HCT116 (cell line): Measurements from ENCODE around the gene PIK3CD. TPM values are rescaled to one million over a fixed set of nuclear protein-coding genes. Genes with fewer than 3 reads are reported as not detected.

ENCODE experiments used
- ATAC-seq: fragments of 200-7000 bp; cut with Tn5 transposase; 2 replicates; pipeline ENCODE4 v1.9.1; 2020; ENCODE audit warnings: mild to moderate bottlenecking, moderate library complexity
- BruUV-seq: library from RNA; stranded (reverse); fragments of 400-500 nt; replicated peaks from 2 replicates; lab custom pipeline; 2021; lab: Mats Ljungman, UMichigan
- CTCF ChIA-PET: fragments of 300-600 bp; sonication (Branson Sonifier 250); formaldehyde crosslinking; loops from one replicate; lab custom pipeline; 2021; ENCODE audit warnings: antibody characterized with exemption; lab: Charles Lee
- POLR2A ChIA-PET: fragments of 300-600, 350-600 bp; sonication (Branson Sonifier 250); formaldehyde crosslinking; loops from one replicate; lab custom pipeline; 2021; ENCODE audit warnings: antibody characterized with exemption; lab: Charles Lee
- RAD21 ChIA-PET, 2 experiments: fragments of 300-600 bp; sonication (Branson Sonifier 250); formaldehyde crosslinking; loops; one replicate each; lab custom pipeline; 2023; ENCODE audit warnings: low total read pairs in 2 of 2; ENCODE audit not compliant: uncharacterized antibody in 2 of 2, unreplicated experiment in 2 of 2, low non-redundant PET in 1 of 2; lab: Charles Lee
- DNase-seq: peaks from one replicate; pipeline ENCODE4 v3.0.0-alpha.2; 2010; ENCODE audit warnings: low read depth, low spot score
- H2AFZ ChIP-seq: fragments of 200-600 bp; shearing (Covaris generic), sonication (generic); 2 replicates; pipeline ENCODE4 v1.6.1; 2017; ENCODE audit warnings: low read depth, mixed run types, mixed read lengths, antibody characterized with exemption, low read length; ENCODE audit not compliant: poor library complexity, severe bottlenecking
- H3K27ac ChIP-seq: 2 replicates; pipeline ENCODE4 v1.5.1; 2012; ENCODE audit warnings: low read depth, low read length
- H3K27me3 ChIP-seq: fragments of 200-600 bp; sonication (generic); 2 replicates; pipeline ENCODE4 v1.6.1; 2016; ENCODE audit warnings: mixed run types, low read length, mixed read lengths; ENCODE audit not compliant: insufficient read depth
- H3K36me3 ChIP-seq, 2 experiments: fragments of 200-500 bp in 1 of 2; fragments of 200-600 bp in 1 of 2; sonication (Bioruptor generic) in 1 of 2; sonication (generic) in 1 of 2; 2 replicates each; pipeline versions ENCODE4 v1.5.1 to v1.6.1; 2014 to 2016; ENCODE audit warnings: low read length in 2 of 2, inconsistent platforms in 1 of 2, mixed read lengths in 1 of 2, mixed run types in 1 of 2; ENCODE audit not compliant: insufficient read depth in 2 of 2, control insufficient read depth in 1 of 2
- H3K4me1 ChIP-seq, 2 experiments: fragments of 200-600 bp in 1 of 2; sonication (generic) in 1 of 2; 2 replicates each; pipeline versions ENCODE4 v1.5.1 to v1.6.1; 2012 to 2017; ENCODE audit warnings: low read length in 2 of 2, inconsistent platforms in 1 of 2, mild to moderate bottlenecking in 1 of 2, mixed read lengths in 1 of 2, mixed run types in 1 of 2, moderate library complexity in 1 of 2; ENCODE audit not compliant: insufficient read depth in 2 of 2, control insufficient read depth in 1 of 2
- H3K4me2 ChIP-seq: fragments of 200-600 bp; sonication (generic); 2 replicates; pipeline ENCODE4 v1.6.1; 2017; ENCODE audit warnings: mixed run types, low read length, mixed read lengths
- H3K4me3 ChIP-seq, 2 experiments: fragments of 200-600 bp in 1 of 2; sonication (generic) in 1 of 2; replicated peaks in 1 of 2; 2 replicates each; pipeline ENCODE4 v1.5.1; 2011 to 2016; ENCODE audit warnings: low read length in 2 of 2, control low read depth in 1 of 2, low read depth in 1 of 2, mild to moderate bottlenecking in 1 of 2, mixed read lengths in 1 of 2, mixed run types in 1 of 2
- H3K79me2 ChIP-seq: fragments of 200-600 bp; sonication (generic); 2 replicates; pipeline ENCODE4 v1.6.1; 2017; ENCODE audit warnings: mild to moderate bottlenecking, mixed run types, low read length, moderate library complexity, mixed read lengths; ENCODE audit not compliant: insufficient read depth
- H3K9ac ChIP-seq: fragments of 200-600 bp; sonication (generic); 2 replicates; pipeline ENCODE4 v1.6.1; 2016; ENCODE audit warnings: low read length, mixed read lengths
- H3K9me2 ChIP-seq: fragments of 200-600 bp; sonication (generic), shearing (Covaris generic); 2 replicates; pipeline ENCODE4 v1.6.1; 2017; ENCODE audit warnings: mixed run types, mild to moderate bottlenecking, moderate library complexity; ENCODE audit not compliant: insufficient read depth
- H3K9me3 ChIP-seq, 2 experiments: fragments of 200-500 bp in 1 of 2; fragments of 200-600 bp in 1 of 2; sonication (Bioruptor generic) in 1 of 2; sonication (generic) in 1 of 2; 2 replicates each; pipeline ENCODE4 v1.6.1; 2014 to 2017; ENCODE audit warnings: low read length in 2 of 2, mixed read lengths in 2 of 2, inconsistent platforms in 1 of 2, low read depth in 1 of 2, mild to moderate bottlenecking in 1 of 2, mixed run types in 1 of 2, moderate library complexity in 1 of 2; ENCODE audit not compliant: control insufficient read depth in 1 of 2, insufficient read depth in 1 of 2
- H4K20me1 ChIP-seq: fragments of 200-600 bp; sonication (generic), shearing (Covaris generic); 2 replicates; pipeline ENCODE4 v1.6.1; 2017; ENCODE audit warnings: mixed run types, mild to moderate bottlenecking, moderate library complexity; ENCODE audit not compliant: insufficient read depth
- CBX3 ChIP-seq: IDR thresholded peaks from 2 replicates; pipeline ENCODE4 v1.6.1; 2012; ENCODE audit warnings: low read depth
- CTCF ChIP-seq, 3 experiments: fragments of 200-600 bp in 1 of 3; sonication (generic) in 1 of 3; IDR thresholded peaks in 2 of 3; conservative IDR thresholded peaks in 1 of 3; 2 replicates each; pipeline ENCODE4 v1.5.1; 2012 to 2017; ENCODE audit warnings: low read depth in 2 of 3, low read length in 2 of 3, antibody characterized with exemption in 1 of 3, borderline replicate concordance in 1 of 3, control low read depth in 1 of 3, mild to moderate bottlenecking in 1 of 3, mixed read lengths in 1 of 3, mixed run types in 1 of 3, moderate library complexity in 1 of 3; ENCODE audit not compliant: insufficient read depth in 1 of 3
- ELF1 ChIP-seq: IDR thresholded peaks from 2 replicates; pipeline ENCODE4 v1.6.1; 2012; ENCODE audit warnings: low read depth, borderline replicate concordance
- EZH2 ChIP-seq: fragments of 200-600 bp; sonication (generic); IDR thresholded peaks from 2 replicates; pipeline ENCODE4 v1.6.1; 2017; ENCODE audit warnings: antibody characterized with exemption, mixed run types
- JUND ChIP-seq: IDR thresholded peaks from 2 replicates; pipeline ENCODE4 v1.6.1; 2012
- REST ChIP-seq: IDR thresholded peaks from 2 replicates; pipeline ENCODE4 v1.6.1; 2012; ENCODE audit warnings: low read depth
- SP1 ChIP-seq: IDR thresholded peaks from 2 replicates; pipeline ENCODE4 v1.6.1; 2012; ENCODE audit warnings: low read depth
- ZFX ChIP-seq: fragments of 450-650 bp; IDR thresholded peaks from 2 replicates; pipeline ENCODE4 v1.6.1; 2017
- intact Hi-C: fragments of 100-400 bp; cut with micrococcal nuclease; formaldehyde crosslinking; loops from 2 replicates; pipeline ENCODE4 v1.10.0; 2022
- total RNA-seq: library from RNA; stranded (reverse); gene quantifications from one replicate; pipeline ENCODE4 v1.2.1, GENCODE V29; 2021; ENCODE audit not compliant: unreplicated experiment

The PIK3CD gene
- total RNA-seq, 1 experiment from 2014 or later = 9.2 TPM

GRCh38 chr1:9643351-9644256, 7.9 kb upstream of the PIK3CD start:
- POLR2A ChIA-PET = no interaction called here
- no peaks in the 10 kb centered on the region for H3K9me2 ChIP-seq
- no TSS peak for BruUV-seq
- no peaks in the 10 kb centered on the region for H3K27me3 ChIP-seq
- no peak overlapping the region for H3K9ac ChIP-seq
- no peak overlapping the region for H2AFZ ChIP-seq
- peaks cover 3 to 7% of the 10 kb centered on the region in 2 experiments; a peak in 3 of 4 replicates for H3K4me1 ChIP-seq
- ATAC-seq (no peak), DNase-seq (no peak)
- H3K36me3 ChIP-seq = no peaks in the 10 kb centered on the region
- RAD21 ChIA-PET = no interaction called here
- no peak overlapping the region for H3K4me3 ChIP-seq
- H3K27ac ChIP-seq = no peak overlapping the region
- CTCF ChIA-PET = no interaction called here
- no peak overlapping the region for H3K4me2 ChIP-seq
- intact Hi-C loops = no loop called here
- TF ChIP-seq SP1 (no peak), EZH2 (no peak), REST (no peak), JUND (no peak), CBX3 (no peak), CTCF (IDR thresholded peaks at IDR 0.05 in 2 of 3, conservative IDR thresholded peaks at IDR 0.05 in 1 of 3; ENCODE audit: borderline replicate concordance in 1 of 3, insufficient read depth in 1 of 3, low read depth in 2 of 3, low read length in 2 of 3) (no peak), ELF1 (no peak), ZFX (no peak)
- H3K79me2 ChIP-seq = no peaks in the 10 kb centered on the region
- no peaks in the 10 kb centered on the region for H4K20me1 ChIP-seq
- no peaks in the 10 kb centered on the region for H3K9me3 ChIP-seq
